HEK293 (cell line): ENCODE results near the gene KLHL5.

ENCODE experiments used
- CTCF ChIA-PET: fragments of 350-600 bp; formaldehyde crosslinking; extraction: SDS; loops from one replicate; lab custom pipeline; 2021; ENCODE audit warnings: antibody characterized with exemption; lab: Yijun Ruan, JAX
- POLR2A ChIA-PET: fragments of 300-600 bp; formaldehyde crosslinking; extraction: SDS; loops from one replicate; lab custom pipeline; 2020; ENCODE audit warnings: antibody characterized with exemption, inconsistent platforms; lab: Yijun Ruan, JAX
- H3K27ac ChIP-seq: fragments of 200-500 bp; sonication (Bioruptor generic); 2 replicates; pipeline ENCODE4 v1.5.1; 2014; ENCODE audit warnings: low read depth, low read length, control low read depth, inconsistent platforms; ENCODE audit errors: extremely low read depth
- H3K36me3 ChIP-seq, 2 experiments: fragments of 200-500 bp in 1 of 2; sonication (Bioruptor generic) in 1 of 2; 1 replicate in 1 of 2; 2 replicates in 1 of 2; pipeline ENCODE4 v1.5.1; 2014 to 2017; ENCODE audit warnings: inconsistent platforms in 2 of 2, low read length in 2 of 2; ENCODE audit not compliant: control insufficient read depth in 2 of 2, insufficient read depth in 1 of 2
- H3K4me1 ChIP-seq: fragments of 200-500 bp; sonication (Bioruptor generic); 2 replicates; pipeline ENCODE4 v1.5.1; 2014; ENCODE audit warnings: mild to moderate bottlenecking, low read length, inconsistent platforms; ENCODE audit not compliant: control insufficient read depth, insufficient read depth
- H3K4me3 ChIP-seq: 2 replicates; pipeline ENCODE4 v1.5.1; 2011; ENCODE audit warnings: low read depth, mild to moderate bottlenecking, control low read depth, low read length, moderate library complexity
- H3K9me3 ChIP-seq: fragments of 200-500 bp; sonication (Bioruptor generic); 2 replicates; pipeline ENCODE4 v1.5.1; 2014; ENCODE audit warnings: low read depth, low read length, inconsistent platforms; ENCODE audit not compliant: control insufficient read depth, insufficient read depth
- FEZF1 ChIP-seq: fragments of 450-650 bp; formaldehyde crosslinking; IDR thresholded peaks from 2 replicates; pipeline ENCODE4 v1.5.1; 2016; ENCODE audit warnings: missing biosample characterization, missing genetic modification characterization
- INSM2 ChIP-seq: fragments of 450-650 bp; formaldehyde crosslinking; IDR thresholded peaks from 2 replicates; pipeline ENCODE4 v1.5.1; 2016; ENCODE audit warnings: missing biosample characterization, missing genetic modification characterization
- OSR2 ChIP-seq: fragments of 450-650 bp; formaldehyde crosslinking; IDR thresholded peaks from 2 replicates; pipeline ENCODE4 v1.5.1; 2016; ENCODE audit warnings: missing biosample characterization, missing genetic modification characterization
- RBAK ChIP-seq: fragments of 450-650 bp; formaldehyde crosslinking; IDR thresholded peaks from 2 replicates; pipeline ENCODE4 v1.5.1; 2016; ENCODE audit warnings: missing biosample characterization, missing genetic modification characterization
- SALL2 ChIP-seq: fragments of 450-650 bp; formaldehyde crosslinking; IDR thresholded peaks from 2 replicates; pipeline ENCODE4 v1.5.0; 2017; ENCODE audit warnings: missing biosample characterization, mild to moderate bottlenecking, missing genetic modification characterization, borderline replicate concordance
- YY2 ChIP-seq: fragments of 450-650 bp; formaldehyde crosslinking; IDR thresholded peaks from 2 replicates; pipeline ENCODE4 v1.5.1; 2016; ENCODE audit warnings: missing biosample characterization, missing genetic modification characterization
- ZBTB17 ChIP-seq: fragments of 450-650 bp; formaldehyde crosslinking; IDR thresholded peaks from 2 replicates; pipeline ENCODE4 v1.5.1; 2016; ENCODE audit warnings: missing biosample characterization, missing genetic modification characterization
- ZEB2 ChIP-seq: fragments of 450-650 bp; formaldehyde crosslinking; IDR thresholded peaks from 2 replicates; pipeline ENCODE4 v1.5.1; 2016; ENCODE audit warnings: missing biosample characterization, missing genetic modification characterization
- ZNF114 ChIP-seq: fragments of 450-650 bp; formaldehyde crosslinking; IDR thresholded peaks from 2 replicates; pipeline ENCODE4 v1.5.0; 2017; ENCODE audit warnings: missing biosample characterization, missing genetic modification characterization
- ZNF37A ChIP-seq: fragments of 450-650 bp; IDR thresholded peaks from 2 replicates; pipeline ENCODE4 v1.5.1; 2018; ENCODE audit warnings: missing biosample characterization, missing genetic modification characterization
- ZNF510 ChIP-seq: fragments of 450-650 bp; formaldehyde crosslinking; IDR thresholded peaks from 2 replicates; pipeline ENCODE4 v1.5.1; 2018; ENCODE audit warnings: mild to moderate bottlenecking, missing genetic modification characterization, missing biosample characterization; ENCODE audit not compliant: insufficient replicate concordance
- ZNF549 ChIP-seq: fragments of 450-650 bp; IDR thresholded peaks from 2 replicates; pipeline ENCODE4 v1.5.1; 2018; ENCODE audit warnings: missing biosample characterization, missing genetic modification characterization, mild to moderate bottlenecking, inconsistent platforms, moderate library complexity
- ZNF571 ChIP-seq: fragments of 450-650 bp; formaldehyde crosslinking; IDR thresholded peaks from 2 replicates; pipeline ENCODE4 v1.5.0; 2017; ENCODE audit warnings: missing biosample characterization, missing genetic modification characterization
- ZNF623 ChIP-seq: fragments of 450-650 bp; formaldehyde crosslinking; IDR thresholded peaks from 2 replicates; pipeline ENCODE4 v1.5.1; 2016; ENCODE audit warnings: missing biosample characterization, missing genetic modification characterization
- ZNF645 ChIP-seq: fragments of 450-650 bp; formaldehyde crosslinking; IDR thresholded peaks from 2 replicates; pipeline ENCODE4; 2016; ENCODE audit warnings: missing biosample characterization, missing genetic modification characterization
- ZNF658 ChIP-seq: fragments of 450-650 bp; formaldehyde crosslinking; IDR thresholded peaks from 2 replicates; pipeline ENCODE4; 2016; ENCODE audit warnings: missing biosample characterization, missing genetic modification characterization
- ZNF704 ChIP-seq: fragments of 450-650 bp; formaldehyde crosslinking; IDR thresholded peaks from 2 replicates; pipeline ENCODE4 v1.5.1; 2016; ENCODE audit warnings: missing biosample characterization, missing genetic modification characterization
- ZNF776 ChIP-seq: fragments of 450-650 bp; formaldehyde crosslinking; IDR thresholded peaks from 2 replicates; pipeline ENCODE4 v1.5.0; 2017; ENCODE audit warnings: missing biosample characterization, missing genetic modification characterization, borderline replicate concordance
- ZNF843 ChIP-seq: fragments of 450-650 bp; formaldehyde crosslinking; IDR thresholded peaks from 2 replicates; pipeline ENCODE4 v1.5.1; 2016; ENCODE audit warnings: missing biosample characterization, missing genetic modification characterization
- TF ChIP-seq, protein P1 (sequence below): fragments of 450-650 bp; formaldehyde crosslinking; IDR thresholded peaks from 2 replicates; pipeline ENCODE4 v1.5.1; 2016; ENCODE audit warnings: missing biosample characterization, missing genetic modification characterization
- TF ChIP-seq, protein P2 (sequence below): fragments of 450-650 bp; formaldehyde crosslinking; IDR thresholded peaks from 2 replicates; pipeline ENCODE4 v1.5.1; 2017; ENCODE audit warnings: missing biosample characterization, missing genetic modification characterization

The KLHL5 gene

GRCh38 chr4:39021631-39022030 is 40.4 kb upstream of the KLHL5 start (continued):
- no peak for TF ChIP-seq SALL2 (tag by site-specific recombination)
- no peak for TF ChIP-seq INSM2 (tag by site-specific recombination)

DNA sequence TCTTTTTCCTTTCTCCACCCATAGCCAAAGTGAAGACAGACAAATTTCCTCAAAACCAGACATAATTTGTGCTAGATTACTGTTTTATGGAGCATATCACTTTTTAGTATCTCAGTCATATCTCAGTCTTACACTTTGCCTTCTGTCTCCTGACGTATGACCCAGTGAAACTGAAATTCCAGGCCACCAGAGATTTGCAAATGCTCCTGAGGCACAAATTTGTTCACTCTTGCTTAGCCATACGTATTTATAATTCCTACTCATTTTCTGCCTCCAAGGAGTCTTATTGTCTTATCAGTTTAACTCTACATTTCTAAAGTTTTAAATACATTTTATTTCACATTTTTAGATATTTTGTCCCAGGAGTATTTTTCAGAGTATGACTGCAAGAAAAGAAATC is 39.8 kb upstream of the KLHL5 start:
- no peaks in the 10 kb centered on the region for H3K9me3 ChIP-seq
- no peaks in the 10 kb centered on the region for H3K36me3 ChIP-seq
- no peaks in the 10 kb centered on the region for H3K4me1 ChIP-seq
- ChIA-PET POLR2A (no interaction called here), CTCF (no interaction called here)
- TF ChIP-seq ZNF843 (tag by site-specific recombination) (no peak), ZNF704 (tag by site-specific recombination) (no peak), ZNF510 (no peak), ZNF571 (tag by site-specific recombination) (no peak), ZNF114 (tag by site-specific recombination) (no peak), ZNF623 (tag by site-specific recombination) (no peak), YY2 (no peak), ZBTB17 (no peak), INSM2 (tag by site-specific recombination) (no peak), ZNF776 (tag by site-specific recombination) (no peak), ZNF37A (tag by site-specific recombination) (no peak), ZNF658 (tag by site-specific recombination) (no peak), ZNF549 (no peak), FEZF1 (tag by site-specific recombination) (no peak), ZNF645 (tag by site-specific recombination) (no peak), ZEB2 (tag by site-specific recombination) (no peak), RBAK (tag by site-specific recombination) (no peak), OSR2 (tag by site-specific recombination) (no peak)
- TF ChIP-seq, protein P1, sequence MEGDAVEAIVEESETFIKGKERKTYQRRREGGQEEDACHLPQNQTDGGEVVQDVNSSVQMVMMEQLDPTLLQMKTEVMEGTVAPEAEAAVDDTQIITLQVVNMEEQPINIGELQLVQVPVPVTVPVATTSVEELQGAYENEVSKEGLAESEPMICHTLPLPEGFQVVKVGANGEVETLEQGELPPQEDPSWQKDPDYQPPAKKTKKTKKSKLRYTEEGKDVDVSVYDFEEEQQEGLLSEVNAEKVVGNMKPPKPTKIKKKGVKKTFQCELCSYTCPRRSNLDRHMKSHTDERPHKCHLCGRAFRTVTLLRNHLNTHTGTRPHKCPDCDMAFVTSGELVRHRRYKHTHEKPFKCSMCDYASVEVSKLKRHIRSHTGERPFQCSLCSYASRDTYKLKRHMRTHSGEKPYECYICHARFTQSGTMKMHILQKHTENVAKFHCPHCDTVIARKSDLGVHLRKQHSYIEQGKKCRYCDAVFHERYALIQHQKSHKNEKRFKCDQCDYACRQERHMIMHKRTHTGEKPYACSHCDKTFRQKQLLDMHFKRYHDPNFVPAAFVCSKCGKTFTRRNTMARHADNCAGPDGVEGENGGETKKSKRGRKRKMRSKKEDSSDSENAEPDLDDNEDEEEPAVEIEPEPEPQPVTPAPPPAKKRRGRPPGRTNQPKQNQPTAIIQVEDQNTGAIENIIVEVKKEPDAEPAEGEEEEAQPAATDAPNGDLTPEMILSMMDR (tag by site-specific recombination) = no peak
- TF ChIP-seq, protein P2, sequence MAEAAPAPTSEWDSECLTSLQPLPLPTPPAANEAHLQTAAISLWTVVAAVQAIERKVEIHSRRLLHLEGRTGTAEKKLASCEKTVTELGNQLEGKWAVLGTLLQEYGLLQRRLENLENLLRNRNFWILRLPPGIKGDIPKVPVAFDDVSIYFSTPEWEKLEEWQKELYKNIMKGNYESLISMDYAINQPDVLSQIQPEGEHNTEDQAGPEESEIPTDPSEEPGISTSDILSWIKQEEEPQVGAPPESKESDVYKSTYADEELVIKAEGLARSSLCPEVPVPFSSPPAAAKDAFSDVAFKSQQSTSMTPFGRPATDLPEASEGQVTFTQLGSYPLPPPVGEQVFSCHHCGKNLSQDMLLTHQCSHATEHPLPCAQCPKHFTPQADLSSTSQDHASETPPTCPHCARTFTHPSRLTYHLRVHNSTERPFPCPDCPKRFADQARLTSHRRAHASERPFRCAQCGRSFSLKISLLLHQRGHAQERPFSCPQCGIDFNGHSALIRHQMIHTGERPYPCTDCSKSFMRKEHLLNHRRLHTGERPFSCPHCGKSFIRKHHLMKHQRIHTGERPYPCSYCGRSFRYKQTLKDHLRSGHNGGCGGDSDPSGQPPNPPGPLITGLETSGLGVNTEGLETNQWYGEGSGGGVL (tag by site-specific recombination) = no peak
- H3K27ac ChIP-seq = no peak overlapping the region
- no peak overlapping the region for H3K4me3 ChIP-seq
